IPS-NIHi11 (cell line): ENCODE measurements around the gene OAF.

ENCODE experiments used
- DNase-seq: peaks from one replicate; pipeline ENCODE4 v3.0.0; 2012; ENCODE audit warnings: mixed read lengths, low spot score

The OAF gene

DNA sequence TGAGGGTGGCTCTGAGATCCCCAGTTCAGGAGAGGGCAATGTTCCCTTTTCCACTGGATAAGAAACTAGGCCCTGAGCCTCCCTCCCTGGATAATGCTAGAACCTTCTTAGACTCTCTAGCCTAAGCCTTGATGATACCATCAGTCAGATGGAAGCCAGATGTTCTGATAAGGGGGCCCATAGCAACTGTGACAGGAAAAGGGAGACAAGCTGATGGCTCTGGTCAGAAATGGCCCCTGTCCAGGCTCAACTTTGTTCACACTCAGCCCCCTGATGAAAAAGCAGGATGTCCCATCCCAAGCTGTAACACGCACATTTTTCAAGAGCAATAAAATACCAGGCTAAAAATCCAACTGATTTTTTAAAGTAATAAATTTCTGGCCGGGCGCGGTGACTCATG, 7.2 kb upstream of the OAF start:
- no peak for DNase-seq

- DNase-seq, result no peak
Observed at GRCh38 chr11:120205596-120206161, 5.2 kb upstream of the OAF start.

DNA sequence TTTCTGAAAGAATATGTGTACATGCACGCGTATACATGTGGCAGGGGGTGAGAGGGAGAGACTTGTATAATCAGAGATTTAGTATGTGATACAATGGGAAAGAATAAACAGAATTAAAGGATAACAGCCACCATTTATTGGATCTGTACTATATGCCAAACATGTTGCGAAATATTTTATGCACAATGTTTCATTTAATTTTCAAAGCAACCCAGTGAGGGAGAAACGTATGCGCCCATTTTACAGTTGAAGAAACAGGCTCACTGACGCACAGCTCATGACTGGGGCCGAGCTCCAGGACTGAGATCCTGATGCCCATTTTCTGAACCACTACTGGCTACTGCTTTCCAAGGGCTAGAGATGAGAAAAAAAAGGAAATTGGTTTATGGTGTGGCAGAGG, 3.3 kb upstream of the OAF start:
- DNase-seq, result no peak

GRCh38 chr11:120208001-120208441, 2.8 kb upstream of the OAF start:
- no peak for DNase-seq

DNA sequence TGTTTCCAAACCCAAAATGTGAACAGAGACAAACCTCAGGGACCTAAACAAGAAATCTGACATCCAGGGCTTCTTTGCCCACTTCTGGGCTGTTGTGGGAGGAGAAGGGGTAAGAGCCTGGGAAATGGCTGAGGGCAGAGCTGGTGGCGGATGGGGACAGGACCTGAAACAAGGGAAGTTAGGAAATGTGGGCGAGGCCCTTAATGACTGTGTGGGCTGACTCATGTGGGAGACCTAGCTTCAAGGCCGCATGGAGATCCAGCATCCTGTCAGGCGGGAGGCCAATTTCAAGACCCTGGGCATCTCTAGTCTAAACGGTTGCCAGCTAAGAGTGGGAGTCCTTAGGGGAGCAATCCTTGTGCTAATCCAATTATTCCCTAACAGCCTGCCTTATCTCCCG, 2.1 kb upstream of the OAF start:
- DNase-seq, result no peak

- DNase-seq, result no peak
Observed at GRCh38 chr11:120209746-120210625, 846 bp upstream of the OAF start.

GRCh38 chr11:120211522-120212258, 858 bp downstream of the OAF start:
- DNase-seq, result no peak

DNA sequence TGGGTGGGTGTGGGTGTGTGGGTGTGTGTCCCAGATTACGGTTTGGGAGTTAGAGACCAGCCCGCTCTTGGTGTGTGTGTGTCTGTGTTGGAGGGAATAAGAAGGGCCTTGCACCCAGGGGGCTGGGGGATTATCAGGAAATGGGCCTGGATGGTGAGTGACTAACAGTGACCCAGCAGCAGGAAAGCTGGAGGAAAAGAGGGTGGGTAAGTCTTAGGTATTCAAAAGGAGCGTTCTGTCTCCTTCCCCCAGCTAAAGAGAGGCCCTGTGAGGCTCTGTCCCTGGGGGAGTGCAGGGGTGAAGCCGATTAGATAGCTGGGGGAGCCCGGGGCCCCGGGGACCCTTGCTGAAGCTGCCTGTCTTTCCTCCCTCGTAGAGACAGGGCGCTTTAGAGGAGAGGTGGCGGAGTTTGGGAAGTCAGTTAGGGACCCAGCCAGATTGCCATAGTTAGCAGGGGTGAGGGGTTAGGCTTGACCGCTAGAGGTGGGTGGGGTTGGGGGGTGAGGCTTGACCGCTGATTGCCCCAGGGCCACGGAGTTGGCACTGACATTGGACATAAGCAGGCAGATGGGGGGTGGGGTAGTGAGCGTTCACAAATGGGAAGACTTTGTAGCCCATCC, 1.5 kb downstream of the OAF start:
- DNase-seq, result no peak

DNA sequence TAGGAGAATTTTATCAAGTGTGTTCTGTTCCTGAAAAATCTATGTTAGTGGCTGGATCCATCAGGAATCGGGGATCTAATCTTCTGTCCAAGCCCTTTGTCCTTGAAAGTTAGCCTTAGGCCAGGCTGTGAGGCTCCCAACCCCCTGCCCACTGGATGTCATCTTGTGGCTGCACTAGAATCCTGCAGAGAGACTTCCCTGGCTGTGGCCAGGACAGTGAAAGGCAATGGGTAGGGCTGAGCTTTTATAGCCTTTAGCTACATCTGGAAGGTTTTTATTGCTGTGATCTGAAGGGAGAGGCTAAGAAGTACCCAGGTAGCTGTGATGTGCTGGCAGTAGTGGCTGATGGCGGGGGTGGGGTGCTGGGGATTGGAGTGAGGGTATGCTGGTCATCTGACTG, 2.1 kb downstream of the OAF start:
- DNase-seq, result no peak

GRCh38 chr11:120214581-120214980, 3.7 kb downstream of the OAF start:
- DNase-seq, result no peak

- no peak for DNase-seq
Observed at GRCh38 chr11:120215634-120216033, 4.8 kb downstream of the OAF start.

DNA sequence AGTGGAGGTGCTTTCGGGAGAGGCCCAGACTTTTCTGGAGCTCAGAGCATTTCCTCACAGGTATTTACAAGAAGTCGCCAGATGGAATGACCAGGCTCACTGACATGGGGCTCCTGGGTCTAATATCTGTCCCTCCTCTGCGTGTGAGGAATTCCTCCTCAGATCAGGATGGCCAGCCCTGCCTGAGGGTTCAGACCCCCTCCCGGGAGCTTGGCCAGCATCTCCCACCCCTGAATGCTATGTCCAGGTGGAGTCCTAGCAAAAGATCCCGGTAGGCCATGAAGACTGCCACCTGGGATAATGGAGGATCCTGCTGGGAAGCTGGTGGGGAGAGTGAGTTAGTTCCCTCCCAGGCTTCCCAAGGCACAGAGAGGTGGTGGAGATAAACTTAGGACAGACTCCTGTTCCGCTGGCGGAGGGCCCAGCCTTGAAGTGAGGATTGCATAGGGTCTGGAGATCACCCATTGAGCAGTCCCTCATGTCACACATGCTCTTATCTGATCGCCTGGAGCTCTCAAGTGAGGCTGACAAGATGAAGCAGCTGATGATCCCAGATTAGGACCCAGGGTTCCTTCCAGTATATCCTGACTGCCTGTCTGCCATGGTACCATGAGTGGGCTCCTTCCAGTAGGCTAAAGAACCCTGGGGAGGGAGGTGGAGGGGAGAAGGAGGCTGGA, 5.7 kb downstream of the OAF start:
- no peak for DNase-seq

GRCh38 chr11:120217526-120217925, 6.7 kb downstream of the OAF start:
- DNase-seq, result no peak

DNA sequence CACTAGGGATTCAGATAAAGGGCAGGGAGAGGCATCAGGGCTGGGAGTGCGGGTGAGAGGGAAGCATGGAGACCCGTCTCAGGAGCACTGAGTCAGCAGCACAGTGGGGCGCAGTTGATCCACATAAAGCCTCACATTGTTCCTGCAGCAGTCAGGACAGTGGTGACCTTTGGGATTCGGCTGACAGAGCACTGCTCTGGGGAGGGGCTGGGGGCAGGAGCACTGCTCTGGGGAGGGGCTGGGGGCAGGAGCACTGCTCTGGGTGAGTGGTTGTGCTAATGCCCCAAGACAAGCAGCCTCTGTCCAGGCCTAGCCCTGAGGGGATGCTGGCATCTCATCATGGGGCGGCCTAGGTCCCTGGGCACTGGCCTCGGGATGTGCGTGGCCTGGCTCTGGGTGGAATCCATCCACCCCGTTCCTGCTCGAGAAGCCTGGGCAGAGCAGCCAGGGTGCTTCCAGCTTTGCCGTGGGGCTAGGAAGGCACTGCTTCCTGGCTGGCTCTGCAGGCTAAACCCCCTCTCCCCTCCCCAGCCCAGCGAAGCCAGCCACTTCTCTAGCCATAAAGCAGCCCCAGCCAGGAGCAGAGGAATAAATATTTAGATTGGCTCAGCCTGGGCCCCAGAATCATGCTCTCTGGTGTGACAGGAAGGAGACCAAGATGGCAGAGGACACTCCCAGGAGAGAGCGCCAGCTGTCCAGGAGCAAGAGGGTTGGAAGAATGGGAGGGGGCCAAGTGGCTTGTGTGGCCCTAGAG, 7.3 kb downstream of the OAF start:
- no peak for DNase-seq

- no peak for DNase-seq
Observed at GRCh38 chr11:120218695-120219033, 7.8 kb downstream of the OAF start.

DNA sequence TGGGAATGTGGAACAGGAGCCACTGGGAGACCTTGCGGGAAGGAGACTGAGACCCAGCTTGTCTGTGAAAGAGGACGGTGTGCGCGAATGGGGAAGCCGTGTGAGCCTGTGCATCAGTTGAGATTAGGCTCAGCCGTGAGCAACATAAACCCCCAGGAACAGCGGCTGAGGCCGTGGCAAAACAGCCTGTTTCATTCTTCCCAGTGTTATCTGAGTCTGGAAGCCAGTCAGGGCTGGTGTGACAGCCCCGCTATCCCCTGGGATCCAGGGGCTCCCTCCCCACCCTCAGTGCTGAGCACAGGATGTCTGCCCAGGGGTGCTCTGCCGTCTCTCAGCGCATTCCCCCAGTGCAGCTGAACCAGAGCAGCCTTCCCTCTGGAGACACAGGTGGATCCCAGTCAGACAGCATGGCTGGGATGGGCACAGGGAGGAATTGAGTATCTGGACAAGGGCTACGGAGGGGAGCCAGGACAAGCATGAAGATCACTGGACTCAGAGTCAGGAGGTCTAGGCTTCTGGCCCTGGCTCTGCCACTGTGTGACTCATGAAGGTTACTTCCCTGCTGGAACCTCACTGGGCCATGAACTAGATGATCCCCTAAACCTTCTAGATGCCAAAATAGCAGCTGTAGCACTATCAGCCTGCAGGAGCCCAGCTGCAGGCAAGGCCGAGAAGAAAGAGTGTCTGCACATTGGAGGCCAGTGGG, 8.6 kb downstream of the OAF start:
- DNase-seq, result no peak

GRCh38 chr11:120219938-120220746, 9.3 kb downstream of the OAF start:
- no peak for DNase-seq

GRCh38 chr11:120220747-120221037, 9.9 kb downstream of the OAF start:
- DNase-seq, result no peak

GRCh38 chr11:120221115-120221752, 10.4 kb downstream of the OAF start:
- no peak for DNase-seq

DNA sequence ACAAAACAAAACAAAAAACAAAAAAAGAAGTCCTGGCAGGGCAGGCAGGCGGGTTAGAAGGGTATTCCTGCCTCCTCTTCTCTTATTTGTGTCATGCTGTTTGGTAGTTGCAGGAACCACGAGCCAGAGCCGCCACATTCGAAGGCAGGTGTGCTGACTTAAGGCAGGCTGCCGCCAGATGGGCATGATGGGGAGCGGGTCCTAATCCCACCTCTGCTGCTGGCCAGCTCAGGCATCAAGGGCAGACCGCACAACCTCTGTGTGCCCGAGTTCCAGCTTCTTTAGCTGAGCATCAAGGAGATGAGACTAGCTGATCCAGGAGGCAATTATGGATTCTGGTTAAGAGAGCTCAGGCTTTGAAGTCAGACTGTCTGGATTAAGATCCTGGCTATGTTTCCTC, 12.1 kb downstream of the OAF start:
- no peak for DNase-seq
